Hippocampal formation (tissue), 2 donors: ENCODE measurements around the gene AP2A1.

Experiments used
- DNase-seq, 2 donors: peaks; one replicate each; lab custom pipeline; 2025; lab: John Stamatoyannopoulos, UW

AP2A1 gene

GRCh38 chr19:49766007-49766929 is 533 bp upstream of the AP2A1 start:
- DNase-seq = peak; percentile 100

GRCh38 chr19:49767381-49767780 is 580 bp downstream of the AP2A1 start:
- DNase-seq = no peak

GRCh38 chr19:49767967-49768581 is 1.3 kb downstream of the AP2A1 start:
- DNase-seq = no peak

GRCh38 chr19:49770529-49770928 is 3.7 kb downstream of the AP2A1 start:
- DNase-seq = no peak

GRCh38 chr19:49771674-49772139 is 4.9 kb downstream of the AP2A1 start:
- DNase-seq = no peak

- DNase-seq = no peak
These were observed 6.1 kb downstream of the AP2A1 start for GRCh38 chr19:49772850-49773432.

GRCh38 chr19:49773663-49774350 is 7.0 kb downstream of the AP2A1 start:
- DNase-seq = no peak

- no peak for DNase-seq
These were observed 8.2 kb downstream of the AP2A1 start for GRCh38 chr19:49774969-49775368.

- no peak for DNase-seq
These were observed 9.1 kb downstream of the AP2A1 start for GRCh38 chr19:49775742-49776370.

GRCh38 chr19:49776371-49776764 is 9.6 kb downstream of the AP2A1 start:
- no peak for DNase-seq

GRCh38 chr19:49779731-49780555 is 13.1 kb downstream of the AP2A1 start:
- DNase-seq = no peak

GRCh38 chr19:49780861-49781260 is 14.1 kb downstream of the AP2A1 start:
- no peak for DNase-seq

- DNase-seq = no peak
These were observed 14.6 kb downstream of the AP2A1 start for GRCh38 chr19:49781394-49781793.

GRCh38 chr19:49782515-49782914 is 15.7 kb downstream of the AP2A1 start:
- no peak for DNase-seq

GRCh38 chr19:49786376-49786820 is 19.6 kb downstream of the AP2A1 start:
- DNase-seq = no peak

- no peak for DNase-seq
These were observed 20.9 kb downstream of the AP2A1 start for GRCh38 chr19:49787746-49788145.

GRCh38 chr19:49788857-49789256 is 22.1 kb downstream of the AP2A1 start:
- DNase-seq = no peak

- no peak for DNase-seq
These were observed 24.1 kb downstream of the AP2A1 start for GRCh38 chr19:49790866-49791265.

- no peak for DNase-seq
These were observed 25.1 kb downstream of the AP2A1 start for GRCh38 chr19:49791776-49792445.
